NCI-H187 (cell line): ENCODE results near the gene SHD.

Experiments
- DNase-seq, 2 experiments: peaks; one replicate each; lab custom pipeline; 2025; lab: John Stamatoyannopoulos, UW

Gene SHD

GRCh38 chr19:4298810-4299550, 19.9 kb downstream of the SHD start:
- no peak for DNase-seq

- no peak for DNase-seq
Measured at GRCh38 chr19:4300589-4300988, 21.5 kb downstream of the SHD start.

- no peak for DNase-seq
Measured at GRCh38 chr19:4301590-4302242, 22.6 kb downstream of the SHD start.

GRCh38 chr19:4302243-4302640, 23.2 kb downstream of the SHD start, which contains the start of gene TMIGD2:
TMIGD2 (minus strand) TSS chr19:4302389; CDS start chr19:4302385, 4 bp downstream.
- no peak for DNase-seq

- DNase-seq: no peak
Measured at GRCh38 chr19:4303819-4304537, 24.9 kb downstream of the SHD start.

GRCh38 chr19:4304538-4305256, 25.6 kb downstream of the SHD start, which contains the start of gene FSD1:
FSD1 (plus strand) TSS chr19:4304598; CDS start chr19:4304747, 149 bp downstream.
- DNase-seq: peak; percentile 22 to 33

- DNase-seq: no peak
Measured at GRCh38 chr19:4305257-4305612, 26.2 kb downstream of the SHD start.

GRCh38 chr19:4305659-4306058, 26.6 kb downstream of the SHD start:
- DNase-seq: no peak

- DNase-seq: no peak
Measured at GRCh38 chr19:4310247-4311121, 31.4 kb downstream of the SHD start.

GRCh38 chr19:4313847-4314490, 34.9 kb downstream of the SHD start:
- no peak for DNase-seq

- no peak for DNase-seq
Measured at GRCh38 chr19:4316956-4317355, 37.9 kb downstream of the SHD start.

- no peak for DNase-seq
Measured at GRCh38 chr19:4318460-4318859, 39.4 kb downstream of the SHD start.

- DNase-seq: no peak
Measured at GRCh38 chr19:4319067-4319718, 40.1 kb downstream of the SHD start.

- DNase-seq: no peak
Measured at GRCh38 chr19:4320419-4320818, 41.4 kb downstream of the SHD start.

- no peak for DNase-seq
Measured at GRCh38 chr19:4322942-4323665, 44.0 kb downstream of the SHD start.

GRCh38 chr19:4323692-4324091, 44.6 kb downstream of the SHD start:
- DNase-seq: no peak

GRCh38 chr19:4324228-4324627, 45.2 kb downstream of the SHD start:
- no peak for DNase-seq

- no peak for DNase-seq
Measured at GRCh38 chr19:4326215-4326836, 47.3 kb downstream of the SHD start.

GRCh38 chr19:4326837-4327251, 47.8 kb downstream of the SHD start:
- DNase-seq: no peak
